ENCODE measurements around the gene LRP3.

- no peak for TF ChIP-seq POLR2AphosphoS5 (IDR thresholded peaks at IDR 0.05)
- no peak for TF ChIP-seq CTCF (IDR thresholded peaks at IDR 0.05)
- no peak for TF ChIP-seq POLR2A (IDR thresholded peaks at IDR 0.05)
- TF ChIP-seq EP300 (IDR thresholded peaks at IDR 0.05), result no peak
Observed at GRCh38 chr19:33189453-33189852, 4.7 kb upstream of the LRP3 start.

All from sigmoid colon (tissue), 4 donors.